HG03135 (cell line): Measurements from ENCODE around the gene SYK.
A peak's percentile ranks its signal among the peaks of the same experiment; 100 is the strongest.

Source experiments
- ATAC-seq: cut with Tn5 transposase; IDR thresholded peaks from one replicate; pipeline ENCODE4 v1.9.1; 2021; ENCODE audit warnings: mild to moderate bottlenecking, moderate library complexity; ENCODE audit not compliant: unreplicated experiment

The SYK gene

DNA sequence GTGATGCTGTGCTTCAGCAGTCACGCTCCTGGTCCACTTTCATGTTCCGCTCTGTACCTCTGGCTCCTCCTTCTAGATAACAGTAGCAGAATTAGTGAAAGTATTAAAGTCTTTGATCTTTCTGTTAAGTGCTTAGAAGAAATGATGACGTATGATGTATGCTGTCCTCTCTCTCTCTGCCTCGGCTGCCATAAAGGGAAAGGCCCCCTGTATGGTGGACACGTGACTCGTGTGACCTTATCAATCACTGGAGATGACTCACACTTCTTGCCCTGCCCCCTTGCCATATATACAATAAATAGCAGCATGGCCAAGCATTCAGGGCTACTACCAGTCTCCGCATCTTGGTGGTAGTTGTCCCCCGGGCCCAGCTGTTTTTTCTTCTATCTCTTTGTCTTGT lies 100.3 kb downstream of the SYK start:
- ATAC-seq: no peak

DNA sequence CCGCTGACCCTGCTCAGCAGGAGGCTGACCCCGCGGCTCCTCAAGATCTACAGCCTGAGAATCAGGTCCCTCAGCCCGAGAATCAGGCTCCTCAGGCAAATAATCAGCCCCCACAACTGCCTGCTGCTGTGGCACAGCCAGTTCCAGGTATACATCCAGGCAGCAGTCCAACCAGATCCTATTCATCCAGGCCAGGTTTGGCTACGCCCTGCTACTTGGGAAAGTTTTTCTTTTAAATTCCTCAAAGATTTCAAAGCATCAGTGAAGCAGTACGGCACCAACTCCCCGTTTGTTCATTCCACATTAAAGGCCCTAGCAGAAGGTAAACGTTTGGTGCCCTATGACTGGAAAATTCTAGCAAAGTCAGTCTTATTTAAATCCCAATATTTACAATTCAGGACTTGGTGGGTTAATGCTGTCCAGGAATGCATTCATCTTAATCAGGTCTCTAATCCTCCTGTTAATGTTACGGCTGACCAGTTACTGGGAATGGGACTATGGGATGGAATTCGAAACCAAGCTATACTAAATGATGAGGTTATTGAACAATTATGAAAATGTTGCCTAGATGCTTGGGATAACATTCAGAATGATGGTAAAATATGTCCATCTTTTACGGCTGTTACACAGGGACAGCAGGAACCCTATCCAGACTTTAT lies 102.3 kb downstream of the SYK start:
- no peak for ATAC-seq

DNA sequence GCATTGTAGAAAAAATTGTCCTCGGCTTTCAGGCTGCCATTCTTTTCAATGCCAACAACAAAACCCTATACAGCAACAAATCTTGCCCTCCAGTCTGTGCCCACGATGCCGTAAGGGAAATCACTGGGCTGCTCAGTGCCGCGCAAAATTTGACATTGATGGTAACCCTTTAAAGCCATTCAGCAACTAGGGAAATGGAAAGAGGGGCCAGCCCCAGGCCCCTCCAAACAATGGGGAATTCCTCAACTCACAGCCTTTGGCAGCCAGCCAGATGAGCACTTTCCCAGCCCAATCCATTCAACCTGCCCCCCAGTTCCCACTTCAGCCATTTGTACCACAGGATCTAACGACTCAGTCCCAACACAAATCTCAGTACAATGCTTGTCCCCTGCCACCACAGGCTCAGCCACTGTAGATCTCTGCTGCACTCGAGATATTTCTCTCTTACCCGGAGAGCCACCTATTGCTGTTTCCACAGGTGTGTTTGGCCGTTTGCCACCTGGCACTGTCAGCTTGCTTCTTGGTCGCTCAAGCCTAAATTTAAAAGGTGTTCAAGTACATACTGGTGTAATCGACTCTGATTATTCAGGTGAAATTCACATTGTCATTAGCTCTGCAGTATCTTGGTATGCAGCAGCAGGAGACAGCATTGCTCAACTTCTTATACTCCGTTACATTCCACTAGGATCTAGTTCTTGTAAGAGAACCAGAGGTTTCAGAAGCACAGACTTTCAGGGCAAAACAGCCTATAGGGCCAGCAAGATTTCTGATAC lies 103.3 kb downstream of the SYK start:
- no peak for ATAC-seq

DNA sequence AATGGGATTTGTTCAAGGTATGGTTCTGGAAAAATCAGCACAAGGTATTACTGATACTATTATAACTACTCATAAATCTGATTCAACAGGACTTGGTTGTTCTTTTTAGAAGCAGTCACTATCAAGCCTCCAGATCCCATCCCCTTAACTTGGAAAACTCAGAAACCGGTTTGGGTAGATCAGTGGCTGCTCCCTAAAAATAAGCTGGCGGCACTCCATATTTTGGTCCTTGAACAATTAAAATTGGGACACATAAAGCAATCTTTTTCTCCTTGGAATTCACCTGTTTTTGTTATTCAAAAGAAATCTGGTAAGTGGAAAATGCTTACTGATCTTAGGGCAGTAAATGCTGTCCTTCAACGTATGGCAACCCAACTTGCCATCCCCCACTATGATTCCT lies 104.2 kb downstream of the SYK start:
- no peak for ATAC-seq

DNA sequence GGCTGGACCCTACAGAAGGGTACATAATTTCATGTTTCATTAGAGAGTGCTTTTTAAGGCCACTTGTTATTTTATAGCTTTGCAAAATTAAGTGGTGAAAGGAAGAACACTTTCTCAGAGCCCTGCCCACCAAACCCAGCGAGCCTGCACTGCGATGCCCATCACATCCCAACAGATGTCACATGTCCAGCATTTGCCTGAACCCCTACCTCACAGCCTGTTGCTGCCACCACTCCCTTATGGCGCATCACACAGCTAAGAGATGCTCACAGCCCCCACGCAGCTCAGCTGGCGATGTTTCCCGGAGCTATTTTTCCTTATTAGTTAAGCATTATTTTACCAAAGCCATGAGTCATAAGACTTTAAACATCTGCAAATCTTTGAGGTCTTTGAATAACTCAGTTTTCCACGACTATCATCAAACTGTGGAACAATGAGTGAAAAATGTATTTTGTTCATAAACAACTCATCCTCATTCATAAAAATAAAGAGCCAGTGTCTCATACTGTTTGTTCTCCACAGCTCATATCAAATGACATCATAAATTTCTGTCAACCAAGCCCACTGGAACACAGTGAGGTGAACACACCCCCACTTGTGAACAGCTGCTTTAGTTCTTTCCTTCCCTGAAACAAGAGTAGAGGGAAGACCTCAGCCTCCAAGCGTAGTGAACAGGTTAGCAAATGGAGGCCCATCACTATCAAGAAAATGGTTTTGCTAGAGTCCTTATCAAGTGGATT lies 104.9 kb downstream of the SYK start:
- no peak for ATAC-seq

DNA sequence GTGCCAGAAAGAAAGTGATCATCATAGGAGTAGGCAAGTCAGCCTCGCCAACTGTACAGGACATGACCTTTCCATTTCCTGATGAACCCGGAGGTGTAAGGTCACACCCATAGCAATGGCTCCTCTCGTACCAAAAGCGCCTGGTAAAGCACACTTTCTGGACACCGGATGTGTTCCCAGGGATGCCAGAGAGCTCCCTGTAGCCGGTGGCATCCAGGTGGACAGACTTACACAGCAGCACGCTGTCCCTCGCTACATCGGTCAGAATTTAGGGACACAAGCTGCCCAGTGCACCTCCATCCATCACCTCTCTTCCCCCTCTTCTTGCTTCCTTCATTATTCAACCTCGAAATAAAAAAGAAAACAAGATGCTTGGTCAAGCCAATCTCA lies 105.4 kb downstream of the SYK start:
- no peak for ATAC-seq

DNA sequence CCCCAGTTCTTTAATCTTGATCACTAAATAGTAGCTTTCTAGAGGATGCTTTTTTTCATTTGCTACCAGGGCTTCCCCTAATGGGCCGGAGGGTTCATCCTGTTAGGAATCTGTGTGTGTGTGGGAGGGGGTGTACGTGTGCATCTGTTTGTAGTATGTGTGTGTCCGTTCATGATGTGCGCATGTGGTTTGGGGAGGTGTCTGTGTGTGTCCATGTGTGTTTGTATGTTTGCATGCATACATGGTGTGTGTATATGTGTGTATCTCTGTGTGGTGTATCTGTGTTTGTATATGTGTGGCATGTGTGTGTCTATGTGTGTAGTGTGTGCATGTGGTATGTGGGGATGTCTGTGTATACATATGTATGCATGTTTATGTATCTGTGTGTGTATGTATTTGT lies 106.2 kb downstream of the SYK start:
- ATAC-seq: no peak

DNA sequence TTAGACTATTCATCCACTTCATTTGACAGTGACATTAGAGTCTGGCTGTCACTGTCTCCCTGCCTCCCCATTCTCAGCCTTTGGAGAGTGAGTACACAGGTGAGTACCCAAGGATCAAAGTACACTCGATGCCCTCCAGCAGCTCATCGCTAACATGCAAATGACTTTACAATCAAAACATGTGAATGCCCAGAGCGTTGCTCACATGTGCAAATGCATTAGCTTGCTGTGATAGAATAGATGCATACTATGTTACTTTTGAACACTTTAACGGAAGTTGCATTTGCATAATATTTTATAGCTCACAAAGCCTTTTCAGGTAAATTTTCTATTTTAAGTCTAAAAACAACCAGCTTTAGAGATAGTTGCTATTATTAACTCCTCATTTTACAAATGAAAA lies 107.6 kb downstream of the SYK start:
- ATAC-seq: no peak

DNA sequence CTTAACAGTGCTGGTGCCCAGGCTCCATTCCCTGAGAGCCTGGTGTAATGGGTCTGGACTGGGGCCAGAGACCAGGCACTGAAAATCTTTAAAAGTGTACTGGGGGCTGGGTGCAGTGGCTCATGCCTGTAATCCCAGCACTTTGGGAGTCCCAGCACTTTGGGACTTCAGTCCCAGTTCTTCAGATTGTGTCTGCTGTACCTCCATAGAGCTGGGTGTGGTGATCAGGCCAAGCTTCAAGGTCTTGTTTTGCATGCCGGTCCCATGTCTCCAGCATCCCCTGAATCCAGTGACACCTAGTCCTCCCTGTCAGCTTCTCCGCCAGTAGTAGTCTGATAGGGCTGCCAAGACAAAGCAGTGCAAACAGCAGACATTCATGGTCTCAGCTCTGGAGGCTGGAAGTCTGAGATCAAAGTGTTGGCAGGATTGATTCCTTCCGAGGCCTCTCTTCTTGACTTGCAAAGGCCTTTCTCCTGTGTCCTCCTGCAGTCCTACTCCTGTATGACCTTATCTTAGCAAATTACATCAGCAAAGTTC lies 108.2 kb downstream of the SYK start:
- ATAC-seq: no peak

DNA sequence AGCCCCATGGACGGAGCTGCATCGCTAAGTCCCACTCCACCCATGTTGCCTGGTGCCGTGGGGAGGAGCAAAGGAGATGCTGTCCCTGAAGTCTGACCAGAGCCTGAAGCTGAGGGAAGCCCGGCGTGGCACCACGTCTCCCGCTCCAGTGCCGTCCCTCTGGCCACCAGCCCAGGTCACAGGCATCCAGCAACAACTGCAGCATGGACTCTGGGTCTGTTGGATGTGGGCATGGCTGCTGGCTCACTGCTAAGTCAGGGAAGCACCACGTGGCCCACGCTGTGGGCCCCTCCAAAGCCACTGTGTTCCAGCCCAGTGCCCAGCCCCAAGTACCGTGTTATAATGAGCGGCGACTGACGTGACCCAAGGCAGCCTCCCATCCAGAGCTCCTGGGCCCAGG lies 112.6 kb downstream of the SYK start:
- ATAC-seq: no peak

DNA sequence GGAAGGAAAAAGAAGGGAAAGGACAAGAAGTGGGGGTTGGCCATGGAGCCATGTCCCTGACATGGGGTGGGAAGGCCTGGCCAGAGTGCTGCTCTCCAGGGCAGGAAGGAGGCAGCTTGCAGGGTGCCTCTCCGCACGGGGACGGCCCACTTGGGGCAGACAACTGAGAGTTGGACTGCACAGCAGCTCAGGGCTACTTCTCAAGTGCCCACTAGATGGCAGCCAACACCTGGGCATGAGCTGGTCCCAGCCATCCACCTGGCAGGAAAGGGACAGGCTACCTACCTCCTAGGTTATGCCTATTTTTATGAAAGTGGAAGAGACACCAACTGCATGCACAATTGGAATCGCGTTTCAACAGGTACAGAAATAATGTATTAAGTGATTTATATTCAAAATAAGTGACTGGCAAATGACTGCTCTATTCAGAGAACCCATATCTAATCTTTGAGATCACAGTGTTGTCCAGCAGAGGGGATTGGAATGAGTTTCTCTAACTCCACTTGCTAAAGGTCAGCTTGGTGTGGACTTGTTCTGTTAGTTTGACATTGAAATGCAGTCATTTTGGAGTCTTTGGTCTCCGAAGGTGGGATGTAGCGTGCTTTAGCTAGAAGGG lies 113.4 kb downstream of the SYK start:
- peak; percentile 71 for ATAC-seq

DNA sequence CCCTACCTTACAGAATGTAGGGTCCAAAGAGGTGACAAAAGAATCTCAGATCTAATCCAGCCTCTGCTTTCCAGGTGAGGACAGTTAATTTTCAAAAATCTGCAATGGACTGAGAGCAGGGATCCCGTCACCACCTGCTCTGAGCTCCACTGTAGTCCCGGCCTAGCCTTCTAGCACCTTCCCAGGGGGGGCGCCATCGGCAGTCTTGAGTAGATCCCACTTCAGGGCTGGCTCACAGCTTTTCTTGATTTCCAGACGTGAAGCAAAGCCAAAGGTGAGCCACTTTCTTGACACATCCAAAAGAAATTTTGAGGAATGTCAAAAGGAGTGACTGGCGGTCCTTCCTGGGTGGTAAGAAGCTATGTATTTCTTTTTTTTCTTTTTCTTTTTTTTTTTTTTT lies 114.1 kb downstream of the SYK start:
- no peak for ATAC-seq

DNA sequence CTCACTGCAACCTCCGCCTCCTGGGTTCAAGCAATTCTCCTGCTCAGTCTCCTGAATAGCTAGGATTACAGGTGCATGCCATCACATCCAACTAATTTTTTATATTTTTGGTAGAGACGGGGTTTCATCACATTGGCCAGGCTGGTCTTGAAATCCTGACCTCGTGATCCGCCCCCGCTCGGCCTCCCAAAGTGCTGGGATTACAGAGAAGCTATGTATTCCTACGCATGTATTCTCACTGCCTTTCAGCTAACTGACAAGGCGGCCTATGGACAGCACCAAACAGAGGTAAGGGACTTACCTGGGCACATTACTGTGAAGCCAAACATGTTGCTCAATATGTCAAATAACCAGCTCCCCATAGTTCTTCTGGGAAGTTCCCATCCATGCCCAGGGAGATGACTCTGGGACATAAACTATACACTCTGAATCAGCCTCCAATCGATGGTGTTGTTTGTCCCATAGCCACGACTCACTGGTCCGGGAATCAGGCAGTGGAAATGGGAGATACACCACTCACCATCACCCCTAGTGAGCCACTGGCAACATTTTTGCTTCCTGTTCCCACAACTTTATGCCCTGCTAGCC lies 114.6 kb downstream of the SYK start:
- ATAC-seq: no peak

DNA sequence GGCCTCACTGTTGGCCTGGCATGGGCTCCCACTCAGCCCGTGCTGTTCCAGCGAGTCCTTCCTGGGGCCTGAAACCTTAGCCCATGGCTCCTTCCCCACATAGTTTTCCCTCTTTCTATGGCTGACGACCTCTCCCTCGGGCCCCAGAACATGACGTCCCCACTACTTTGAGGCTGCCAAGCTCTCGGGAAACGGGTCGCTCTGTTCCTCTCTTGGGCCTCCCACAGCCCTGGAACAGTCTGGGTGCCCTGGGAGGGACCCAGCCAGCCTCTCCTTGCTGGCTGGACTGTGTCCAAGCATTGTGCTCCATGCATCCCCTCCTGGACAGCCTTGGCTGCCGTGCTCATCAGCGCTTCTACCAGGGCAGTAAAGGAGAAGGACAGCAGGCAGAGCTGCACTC lies 118.3 kb downstream of the SYK start:
- ATAC-seq: no peak

DNA sequence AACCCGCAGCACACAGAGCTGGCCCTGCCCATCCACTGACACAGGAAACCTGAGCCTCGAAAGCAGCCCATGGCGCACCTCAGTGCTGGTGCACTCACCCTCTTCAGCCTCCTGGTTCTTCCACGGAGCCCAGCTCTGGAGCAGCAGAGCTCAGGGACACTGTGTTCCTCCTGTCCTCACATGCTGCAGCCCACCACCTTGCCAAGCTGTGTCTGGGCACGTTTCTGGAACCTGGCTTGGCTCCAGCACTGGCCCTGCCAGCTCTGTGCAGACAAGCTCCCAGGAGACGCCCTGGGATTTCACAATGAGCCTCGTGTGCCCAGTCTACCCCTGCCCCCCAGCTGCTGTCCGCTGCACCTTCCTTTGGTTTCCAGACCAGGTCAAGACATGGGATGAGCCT lies 119.5 kb downstream of the SYK start:
- no peak for ATAC-seq

DNA sequence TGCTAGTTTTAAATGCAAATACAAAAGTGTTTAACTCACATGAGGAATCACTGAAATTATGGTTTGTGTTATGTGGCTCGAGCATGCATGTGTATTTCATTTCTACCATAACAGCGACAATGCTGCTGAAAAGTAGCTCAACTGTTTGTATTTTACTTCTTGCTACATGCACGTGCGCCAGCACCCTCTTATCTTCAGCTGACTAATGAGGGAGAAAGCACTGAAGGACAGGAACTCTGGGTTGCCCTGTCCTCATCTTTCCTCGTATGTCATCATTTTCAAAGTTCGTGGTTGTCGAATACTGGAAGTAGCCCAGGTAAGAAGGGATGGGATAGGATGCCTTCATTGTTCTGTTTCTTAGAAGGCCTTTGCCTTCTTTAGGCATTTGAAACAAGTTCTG lies 120.3 kb downstream of the SYK start:
- no peak for ATAC-seq

DNA sequence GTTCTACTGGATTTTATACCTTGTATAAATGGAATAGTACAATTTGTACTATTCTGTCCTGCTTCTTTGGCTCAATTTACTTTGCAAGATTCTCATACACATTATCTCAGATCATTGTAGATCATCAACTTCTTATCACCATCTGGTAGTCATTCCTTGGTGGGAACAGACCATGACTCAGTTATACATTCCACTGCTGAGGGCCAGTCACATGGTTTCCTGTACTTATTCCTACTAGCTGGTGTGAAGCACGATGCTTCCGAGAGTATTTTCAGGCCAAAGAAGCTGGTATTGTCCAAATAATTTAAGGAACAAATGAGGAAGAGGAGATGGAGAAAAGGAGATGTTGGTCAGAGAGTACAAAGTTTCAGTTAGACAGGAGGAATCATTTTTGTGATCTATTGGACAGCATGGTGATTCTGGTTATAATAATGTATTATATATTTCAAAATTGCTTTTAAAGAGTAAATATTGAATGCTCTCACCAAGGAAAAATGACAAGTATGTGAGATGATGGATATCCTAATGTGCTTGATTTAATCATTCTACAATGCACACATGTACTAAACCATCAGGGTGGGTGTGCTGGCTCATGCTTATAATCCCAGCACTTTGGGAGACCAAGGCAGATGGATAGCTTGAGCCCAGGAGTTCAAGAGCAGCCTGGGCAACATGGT lies 124.1 kb downstream of the SYK start:
- no peak for ATAC-seq

DNA sequence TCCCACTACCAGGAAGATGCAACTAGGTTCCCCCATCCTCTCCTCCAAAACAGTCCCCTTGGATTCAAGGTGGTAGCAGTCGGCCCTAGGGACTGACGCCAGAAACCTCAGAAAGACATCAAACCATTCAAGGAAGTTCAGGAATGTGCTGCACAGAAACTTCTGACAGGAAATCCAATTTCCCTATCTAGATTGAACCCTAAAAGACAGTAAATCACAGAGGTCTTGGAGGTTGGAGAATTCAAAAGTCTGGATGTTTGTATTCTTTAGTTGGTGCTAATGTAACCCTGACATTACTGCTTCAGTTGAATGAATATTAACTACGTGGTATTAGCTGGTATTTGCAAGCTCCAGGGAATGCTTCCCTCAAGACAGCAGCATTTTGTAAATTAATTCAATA lies 125.3 kb downstream of the SYK start:
- ATAC-seq: no peak

DNA sequence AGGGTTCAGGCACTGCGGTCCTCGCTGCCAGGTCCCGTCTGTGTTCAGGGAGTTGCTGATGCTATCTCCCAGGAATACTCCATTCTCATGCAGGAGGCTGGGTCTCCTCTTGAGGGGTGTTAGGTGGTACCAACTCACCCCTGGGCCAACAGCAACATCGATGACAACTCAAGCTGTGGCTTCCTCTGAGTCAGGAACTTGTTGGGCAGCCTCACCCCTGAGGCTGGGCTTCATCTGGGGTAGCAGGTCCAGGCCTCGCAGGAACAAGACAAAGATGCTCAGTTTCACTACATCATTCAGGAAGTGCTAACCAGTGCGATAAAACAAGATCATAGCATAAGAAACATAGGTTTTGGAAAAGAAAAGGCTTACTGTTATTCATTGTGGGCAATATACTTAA lies 125.9 kb downstream of the SYK start:
- no peak for ATAC-seq

DNA sequence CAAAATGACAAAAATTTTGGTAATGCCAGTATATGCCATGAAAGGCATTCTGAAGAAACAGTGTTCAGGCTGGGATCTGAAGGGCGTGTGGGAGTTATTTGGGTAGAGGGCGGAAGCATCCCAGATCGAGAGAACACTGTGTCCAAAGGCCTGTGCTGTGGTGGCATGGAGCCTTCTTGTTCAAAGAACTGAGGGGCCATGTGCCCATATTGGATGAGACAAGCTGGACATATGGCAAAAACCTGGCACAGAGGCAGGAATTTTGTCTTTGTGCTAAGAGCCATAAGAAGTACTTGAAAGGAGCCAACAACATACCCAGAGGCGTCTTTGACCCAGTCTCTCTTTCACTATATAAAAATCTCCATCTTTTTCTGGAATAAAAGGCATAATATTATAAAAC lies 128.0 kb downstream of the SYK start:
- ATAC-seq: no peak

DNA sequence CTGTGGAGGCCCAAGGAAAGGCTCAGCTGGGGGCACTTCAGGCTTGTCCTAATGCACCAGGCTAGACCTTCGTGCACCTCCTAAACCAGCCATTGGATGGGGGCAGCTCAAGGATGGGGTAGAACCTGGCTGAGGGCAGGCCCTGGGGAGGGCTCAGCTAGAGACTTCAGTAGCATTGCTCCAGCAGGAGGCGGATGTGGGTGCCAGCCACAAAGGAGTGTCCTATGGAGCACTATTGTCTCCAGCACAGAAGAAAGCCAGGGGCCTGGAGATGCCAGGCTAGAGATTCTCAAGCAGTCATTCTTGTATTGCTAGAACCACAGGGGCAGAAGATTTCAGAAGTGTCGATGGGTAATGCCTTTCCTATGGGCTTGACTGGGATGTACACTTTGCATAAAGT lies 131.8 kb downstream of the SYK start:
- ATAC-seq: no peak
